Measurements from ENCODE around the gene MRPL54.

Gene MRPL54

GRCh38 chr19:3778899-3779723, 16.6 kb downstream of the MRPL54 start:
- Histone ChIP-seq H3K27me3 (ENCODE audit: insufficient read depth, poor library complexity, severe bottlenecking) (no peaks in the 10 kb centered on the region), H3K4me3 (replicated peaks; ENCODE audit: insufficient read depth, low read length) (no peak overlapping the region), H3K27ac (replicated peaks) (no peak overlapping the region)
- DNase-seq (ENCODE audit: low read depth in 1 of 2, low spot score in 1 of 2) = no peak
- 0 out of 2 replicates have a peak, but pooled peaks have one; percentile 11 for TF ChIP-seq POLR2AphosphoS5 (IDR thresholded peaks at IDR 0.05; ENCODE audit: low read depth)
- no peak for TF ChIP-seq GABPA (IDR thresholded peaks at IDR 0.05; ENCODE audit: low read depth)

GRCh38 chr19:3780786-3781304, 18.4 kb downstream of the MRPL54 start:
- H3K27me3 ChIP-seq (ENCODE audit: insufficient read depth, poor library complexity, severe bottlenecking) = no peaks in the 10 kb centered on the region
- H3K4me3 ChIP-seq (replicated peaks; ENCODE audit: insufficient read depth, low read length) = no peak overlapping the region
- DNase-seq (ENCODE audit: low read depth in 1 of 2, low spot score in 1 of 2) = no peak
- H3K27ac ChIP-seq (replicated peaks) = no peak overlapping the region
- TF ChIP-seq GABPA (IDR thresholded peaks at IDR 0.05; ENCODE audit: low read depth) (no peak), POLR2AphosphoS5 (IDR thresholded peaks at IDR 0.05; ENCODE audit: low read depth) (no peak), REST (IDR thresholded peaks at IDR 0.05; ENCODE audit: insufficient replicate concordance, low read depth) (no peak), SPI1 (IDR thresholded peaks at IDR 0.05; ENCODE audit: borderline replicate concordance, low read depth) (no peak), CTCF (IDR thresholded peaks at IDR 0.05; ENCODE audit: insufficient read depth, low read length) (no peak)

- TF ChIP-seq SPI1 (IDR thresholded peaks at IDR 0.05; ENCODE audit: borderline replicate concordance, low read depth) (no peak), CTCF (IDR thresholded peaks at IDR 0.05; ENCODE audit: insufficient read depth, low read length) (no peak), POLR2AphosphoS5 (IDR thresholded peaks at IDR 0.05; ENCODE audit: low read depth) (0 out of 2 replicates have a peak, but pooled peaks have one; percentile 12), REST (IDR thresholded peaks at IDR 0.05; ENCODE audit: insufficient replicate concordance, low read depth) (no peak), GABPA (IDR thresholded peaks at IDR 0.05; ENCODE audit: low read depth) (no peak)
- Histone ChIP-seq H3K4me3 (replicated peaks; ENCODE audit: insufficient read depth, low read length) (no peak overlapping the region), H3K27me3 (ENCODE audit: insufficient read depth, poor library complexity, severe bottlenecking) (no peaks in the 10 kb centered on the region), H3K27ac (replicated peaks) (no peak overlapping the region)
- no peak for DNase-seq (ENCODE audit: low read depth in 1 of 2, low spot score in 1 of 2)
These were observed 19.1 kb downstream of the MRPL54 start for GRCh38 chr19:3781603-3782002.

GRCh38 chr19:3782330-3782729, 19.8 kb downstream of the MRPL54 start:
- TF ChIP-seq GABPA (IDR thresholded peaks at IDR 0.05; ENCODE audit: low read depth) (no peak), POLR2AphosphoS5 (IDR thresholded peaks at IDR 0.05; ENCODE audit: low read depth) (no peak), SPI1 (IDR thresholded peaks at IDR 0.05; ENCODE audit: borderline replicate concordance, low read depth) (no peak), CTCF (IDR thresholded peaks at IDR 0.05; ENCODE audit: insufficient read depth, low read length) (no peak), REST (IDR thresholded peaks at IDR 0.05; ENCODE audit: insufficient replicate concordance, low read depth) (no peak)
- H3K27me3 ChIP-seq (ENCODE audit: insufficient read depth, poor library complexity, severe bottlenecking) = no peaks in the 10 kb centered on the region
- DNase-seq (ENCODE audit: low read depth in 1 of 2, low spot score in 1 of 2) = no peak
- no peak overlapping the region for H3K4me3 ChIP-seq (replicated peaks; ENCODE audit: insufficient read depth, low read length)
- H3K27ac ChIP-seq (replicated peaks) = no peak overlapping the region

Measured in HL-60 (cell line).